IMR-90 (cell line): ENCODE data around the gene ACVR2B. TPM values are rescaled to one million over a fixed set of nuclear protein-coding genes. Genes with fewer than 3 reads are reported as not detected.

ENCODE experiments used
- ATAC-seq: fragments of 200-7000 bp; cut with Tn5 transposase; 2 replicates; pipeline ENCODE4 v1.9.1; 2020; ENCODE audit warnings: low read depth, mild to moderate bottlenecking, moderate library complexity
- BruUV-seq: library from RNA; stranded (reverse); fragments of 400-500 nt; replicated peaks from 2 replicates; lab custom pipeline; 2021; lab: Mats Ljungman, UMichigan
- CTCF ChIA-PET: fragments of 300-600 bp; formaldehyde crosslinking; extraction: SDS; loops from one replicate; lab custom pipeline; 2021; ENCODE audit warnings: antibody characterized with exemption; lab: Yijun Ruan, JAX
- POLR2A ChIA-PET: fragments of 300-600 bp; sonication (Branson Sonifier 250); formaldehyde crosslinking; loops from one replicate; lab custom pipeline; 2022; ENCODE audit warnings: antibody characterized with exemption; ENCODE audit not compliant: unreplicated experiment; lab: Charles Lee
- DNase-seq: peaks from one replicate; pipeline ENCODE4 v3.0.0; 2013
- H2AFZ ChIP-seq: replicated peaks from 2 replicates; pipeline ENCODE3; 2013; ENCODE audit warnings: low read length, mild to moderate bottlenecking; ENCODE audit not compliant: poor library complexity
- H2AK5ac ChIP-seq: 2 replicates; pipeline ENCODE4 v1.6.1; 2013; ENCODE audit warnings: low read depth, low read length, inconsistent platforms
- H2AK9ac ChIP-seq: replicated peaks from 2 replicates; pipeline ENCODE3; 2013; ENCODE audit warnings: mild to moderate bottlenecking, low read depth, low read length, moderate library complexity; ENCODE audit not compliant: poor library complexity
- H2BK120ac ChIP-seq: 2 replicates; pipeline ENCODE4 v1.6.1; 2013; ENCODE audit warnings: low read depth, low read length, inconsistent platforms
- H2BK15ac ChIP-seq: 3 replicates; pipeline ENCODE4 v1.6.1; 2013; ENCODE audit warnings: low read depth, low read length, inconsistent platforms
- H2BK20ac ChIP-seq: 2 replicates; pipeline ENCODE4 v1.6.1; 2013; ENCODE audit warnings: low read depth, mild to moderate bottlenecking, inconsistent platforms, low read length, moderate library complexity
- H2BK5ac ChIP-seq: 2 replicates; pipeline ENCODE4 v1.6.1; 2013; ENCODE audit warnings: mild to moderate bottlenecking, low read depth, low read length, inconsistent platforms; ENCODE audit not compliant: poor library complexity, severe bottlenecking
- H3K14ac ChIP-seq: replicated peaks from 2 replicates; pipeline ENCODE4 v1.6.1; 2013; ENCODE audit warnings: low read depth, low read length, inconsistent platforms
- H3K18ac ChIP-seq: 2 replicates; pipeline ENCODE4 v1.6.1; 2013; ENCODE audit warnings: low read depth, low read length, control low read depth
- H3K23ac ChIP-seq: 2 replicates; pipeline ENCODE4 v1.6.1; 2013; ENCODE audit warnings: low read depth, low read length, inconsistent platforms
- H3K27ac ChIP-seq: 2 replicates; pipeline ENCODE4 v1.5.1; 2013; ENCODE audit warnings: mild to moderate bottlenecking, control low read depth, low read length; ENCODE audit not compliant: insufficient read depth
- H3K27me3 ChIP-seq: 2 replicates; pipeline ENCODE4 v1.6.1; 2013; ENCODE audit warnings: low read length; ENCODE audit not compliant: control insufficient read depth, insufficient read depth
- H3K36me3 ChIP-seq: 2 replicates; pipeline ENCODE4 v1.6.1; 2013; ENCODE audit warnings: low read length, mixed read lengths; ENCODE audit not compliant: control insufficient read depth, insufficient read depth
- H3K4ac ChIP-seq: 2 replicates; pipeline ENCODE4 v1.6.1; 2013; ENCODE audit warnings: low read depth, low read length, inconsistent platforms
- H3K4me1 ChIP-seq: 2 replicates; pipeline ENCODE4 v1.6.1; 2013; ENCODE audit warnings: low read length, mixed read lengths; ENCODE audit not compliant: control insufficient read depth, insufficient read depth
- H3K4me2 ChIP-seq: 2 replicates; pipeline ENCODE4 v1.6.1; 2013; ENCODE audit warnings: low read depth, mild to moderate bottlenecking, control low read depth, low read length, moderate library complexity
- H3K4me3 ChIP-seq: 2 replicates; pipeline ENCODE4 v1.5.1; 2013; ENCODE audit warnings: low read depth, mild to moderate bottlenecking, control low read depth, low read length, moderate library complexity; ENCODE audit not compliant: insufficient read depth
- H3K56ac ChIP-seq: 2 replicates; pipeline ENCODE4 v1.6.1; 2013; ENCODE audit warnings: low read length, inconsistent platforms; ENCODE audit not compliant: insufficient read depth; ENCODE audit errors: extremely low read depth
- H3K79me1 ChIP-seq, 2 experiments: 2 replicates each; pipeline ENCODE4 v1.6.1; 2013; ENCODE audit warnings: low read length in 2 of 2, inconsistent platforms in 1 of 2, low read depth in 1 of 2
- H3K9ac ChIP-seq: 2 replicates; pipeline ENCODE4 v1.6.1; 2013; ENCODE audit warnings: low read depth, low read length, control low read depth
- H3K9me1 ChIP-seq: 2 replicates; pipeline ENCODE4 v1.6.1; 2013; ENCODE audit warnings: low read length, inconsistent platforms; ENCODE audit not compliant: insufficient read depth
- H3K9me3 ChIP-seq: 2 replicates; pipeline ENCODE4 v1.6.1; 2013; ENCODE audit warnings: low read length; ENCODE audit not compliant: control insufficient read depth, insufficient read depth
- H4K20me1 ChIP-seq: 2 replicates; pipeline ENCODE4 v1.6.1; 2013; ENCODE audit warnings: low read length, inconsistent platforms; ENCODE audit not compliant: insufficient read depth
- H4K5ac ChIP-seq: 2 replicates; pipeline ENCODE4 v1.6.1; 2013; ENCODE audit warnings: mild to moderate bottlenecking, low read depth, low read length, control low read depth
- H4K8ac ChIP-seq, 2 experiments: 2 replicates each; pipeline ENCODE4 v1.6.1; 2013; ENCODE audit warnings: low read depth in 2 of 2, low read length in 2 of 2, control low read depth in 1 of 2, inconsistent platforms in 1 of 2
- H4K91ac ChIP-seq: 2 replicates; pipeline ENCODE4 v1.6.1; 2013; ENCODE audit warnings: low read depth, low read length, inconsistent platforms; ENCODE audit not compliant: insufficient read depth
- MXI1 ChIP-seq: IDR thresholded peaks from 2 replicates; pipeline ENCODE4 v1.6.1; 2012; ENCODE audit warnings: low read depth, mild to moderate bottlenecking, low read length, moderate library complexity, borderline replicate concordance
- RCOR1 ChIP-seq: IDR thresholded peaks from 2 replicates; pipeline ENCODE4 v1.6.1; 2012; ENCODE audit warnings: mild to moderate bottlenecking, low read length, improper control_type of control experiment; ENCODE audit not compliant: insufficient replicate concordance
- WGBS, 2 experiments: methylation state at CpG; one replicate each; pipeline versions ENCODE4 v1.1.5 to v1.1.7; 2013; ENCODE audit warnings: missing lambda C conversion rate in 2 of 2; ENCODE audit not compliant: insufficient read length in 1 of 2; ENCODE audit errors: extremely low coverage in 2 of 2; 5-methylcytosine and 5-hydroxymethylcytosine counted together
- dilution Hi-C: fragments of 300-500 bp; cut with HindIII; formaldehyde crosslinking; loops from one replicate; pipeline ENCODE4 v1.14.3; 2018; ENCODE audit warnings: low sequenced_read_pairs; ENCODE audit not compliant: unreplicated experiment
- in situ Hi-C: fragments of 300-500 bp; cut with MboI; formaldehyde crosslinking; loops from 3 replicates; pipeline ENCODE4 v1.14.3; 2019; ENCODE audit warnings: low sequenced_read_pairs, inconsistent platforms, mixed read lengths
- intact Hi-C: fragments of 100-400 bp; cut with micrococcal nuclease; formaldehyde crosslinking; loops from 2 replicates; pipeline ENCODE4 v1.10.0; 2022
- polyA plus RNA-seq, 3 experiments: library from polyadenylated mRNA; depleted of rRNA; stranded (reverse); fragments of >200 nt; gene quantifications; 2 replicates each; pipeline ENCODE4 v1.2.3, GENCODE V29; 2012; ENCODE audit warnings: low replicate concordance in 1 of 3
- total RNA-seq: library from RNA; depleted of rRNA; stranded (reverse); fragments of >200 nt; gene quantifications from 2 replicates; pipeline ENCODE4 v1.2.3, GENCODE V29; 2012
- TF ChIP-seq, protein P1 (sequence below): fragments of 150-350 bp; IDR thresholded peaks from 2 replicates; pipeline ENCODE4 v1.6.1; 2016; ENCODE audit warnings: low read depth, mild to moderate bottlenecking, low read length, moderate library complexity, borderline replicate concordance
- TF ChIP-seq, protein P2 (sequence below): conservative IDR thresholded peaks from 2 replicates; pipeline ENCODE4 v1.5.1; 2012; ENCODE audit warnings: mild to moderate bottlenecking, low read depth, low read length, improper control_type of control experiment

Gene ACVR2B
- total and polyA plus RNA-seq, 2 of the 4 experiments (the other 2 are of a cell fraction) = 0.60 to 1.3 TPM

DNA sequence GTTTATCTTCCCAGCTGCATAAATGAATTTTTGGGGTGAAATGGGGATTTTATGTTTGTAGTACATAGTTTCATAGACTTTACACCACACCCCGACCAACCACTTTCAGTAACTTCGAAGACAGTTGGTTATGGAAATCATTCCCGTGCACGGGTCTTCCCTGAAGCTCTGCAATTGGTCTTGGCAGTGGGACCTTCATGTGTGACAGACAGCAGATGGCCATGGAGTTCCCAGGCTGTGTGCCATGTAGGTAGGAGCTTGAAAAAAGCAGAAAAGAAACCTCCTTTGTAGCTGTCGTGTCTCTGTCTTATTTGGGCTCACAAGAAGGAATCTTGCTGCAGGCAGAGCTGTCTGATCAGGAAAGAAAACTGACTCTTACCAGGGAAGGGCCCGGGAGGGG, 68.3 kb downstream of the ACVR2B start:
- TF ChIP-seq RCOR1 (no peak), MXI1 (no peak)
- TF ChIP-seq, protein P1, sequence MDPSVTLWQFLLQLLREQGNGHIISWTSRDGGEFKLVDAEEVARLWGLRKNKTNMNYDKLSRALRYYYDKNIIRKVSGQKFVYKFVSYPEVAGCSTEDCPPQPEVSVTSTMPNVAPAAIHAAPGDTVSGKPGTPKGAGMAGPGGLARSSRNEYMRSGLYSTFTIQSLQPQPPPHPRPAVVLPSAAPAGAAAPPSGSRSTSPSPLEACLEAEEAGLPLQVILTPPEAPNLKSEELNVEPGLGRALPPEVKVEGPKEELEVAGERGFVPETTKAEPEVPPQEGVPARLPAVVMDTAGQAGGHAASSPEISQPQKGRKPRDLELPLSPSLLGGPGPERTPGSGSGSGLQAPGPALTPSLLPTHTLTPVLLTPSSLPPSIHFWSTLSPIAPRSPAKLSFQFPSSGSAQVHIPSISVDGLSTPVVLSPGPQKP = no peak
- TF ChIP-seq, protein P2, sequence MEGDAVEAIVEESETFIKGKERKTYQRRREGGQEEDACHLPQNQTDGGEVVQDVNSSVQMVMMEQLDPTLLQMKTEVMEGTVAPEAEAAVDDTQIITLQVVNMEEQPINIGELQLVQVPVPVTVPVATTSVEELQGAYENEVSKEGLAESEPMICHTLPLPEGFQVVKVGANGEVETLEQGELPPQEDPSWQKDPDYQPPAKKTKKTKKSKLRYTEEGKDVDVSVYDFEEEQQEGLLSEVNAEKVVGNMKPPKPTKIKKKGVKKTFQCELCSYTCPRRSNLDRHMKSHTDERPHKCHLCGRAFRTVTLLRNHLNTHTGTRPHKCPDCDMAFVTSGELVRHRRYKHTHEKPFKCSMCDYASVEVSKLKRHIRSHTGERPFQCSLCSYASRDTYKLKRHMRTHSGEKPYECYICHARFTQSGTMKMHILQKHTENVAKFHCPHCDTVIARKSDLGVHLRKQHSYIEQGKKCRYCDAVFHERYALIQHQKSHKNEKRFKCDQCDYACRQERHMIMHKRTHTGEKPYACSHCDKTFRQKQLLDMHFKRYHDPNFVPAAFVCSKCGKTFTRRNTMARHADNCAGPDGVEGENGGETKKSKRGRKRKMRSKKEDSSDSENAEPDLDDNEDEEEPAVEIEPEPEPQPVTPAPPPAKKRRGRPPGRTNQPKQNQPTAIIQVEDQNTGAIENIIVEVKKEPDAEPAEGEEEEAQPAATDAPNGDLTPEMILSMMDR = no peak
- Histone ChIP-seq H2BK15ac (no peak overlapping the region), H3K56ac (no peak overlapping the region), H2AK9ac (no peak overlapping the region), H3K18ac (no peak overlapping the region), H3K4me2 (no peak overlapping the region), H4K20me1 (no peaks in the 10 kb centered on the region), H3K4me1 (peaks cover 5% of the 10 kb centered on the region), H3K36me3 (peaks cover 5% of the 10 kb centered on the region; the same call in 1 of the 2 replicates), H3K9me1 (no peaks in the 10 kb centered on the region; the same call in 1 of the 2 replicates), H3K4me3 (no peak overlapping the region), H3K27me3 (no peaks in the 10 kb centered on the region), H2AFZ (no peak overlapping the region), H3K9ac (no peak overlapping the region), H2BK20ac (no peak overlapping the region), H3K27ac (no peak overlapping the region), H2BK120ac (no peak overlapping the region), H4K91ac (no peak overlapping the region), H4K8ac (no peak overlapping the region), H4K5ac (no peak overlapping the region), H3K14ac (no peak overlapping the region), H2BK5ac (no peak overlapping the region), H3K9me3 (no peaks in the 10 kb centered on the region), H3K4ac (no peak overlapping the region), H2AK5ac (no peak overlapping the region), H3K23ac (no peak overlapping the region), H3K79me1 (peaks cover 3% of the 10 kb centered on the region in 2 experiments; a peak in 2 of 4 replicates)
- intact Hi-C loops (loop anchor here (10.0 kb wide), 1 partner anchor 213 kb away; no protein-coding TSS in a partner anchor), in situ Hi-C loops (loop anchor here (5.0 to 10.0 kb wide), 2 partner anchors 320 to 473 kb away; no protein-coding TSS in a partner anchor), dilution Hi-C loops (no loop called here)
- no peak for ATAC-seq
- WGBS, 2 experiments = 100% methylated on average over 1 of the region's 6 CpGs; no CpG with 5 or more reads in 1 of the 2 experiments
- CTCF ChIA-PET = interaction anchor here (0.7 to 5.1 kb wide), 19 partner anchors 8 to 948 kb away, joined by 3 to 32 read pairs (median 5); partner anchors contain the start of gene EXOG
- BruUV-seq = no TSS peak
- POLR2A ChIA-PET = no interaction called here
- DNase-seq = no peak
